ENCODE measurements around the gene RSPH1.

Gene RSPH1

GRCh38 chr21:42496120-42496838, at the start of gene RSPH1:
RSPH1 (minus strand) TSS chr21:42496224; CDS start chr21:42496186, 38 bp downstream.
- DNase-seq, result peak; percentile 97

- no peak for DNase-seq
These were observed 49.7 kb upstream of the RSPH1 start for GRCh38 chr21:42545745-42546144.

GRCh38 chr21:42545317-42545716, 49.3 kb upstream of the RSPH1 start:
- DNase-seq, result no peak

GRCh38 chr21:42544544-42544943, 48.5 kb upstream of the RSPH1 start:
- DNase-seq, result no peak

DNA sequence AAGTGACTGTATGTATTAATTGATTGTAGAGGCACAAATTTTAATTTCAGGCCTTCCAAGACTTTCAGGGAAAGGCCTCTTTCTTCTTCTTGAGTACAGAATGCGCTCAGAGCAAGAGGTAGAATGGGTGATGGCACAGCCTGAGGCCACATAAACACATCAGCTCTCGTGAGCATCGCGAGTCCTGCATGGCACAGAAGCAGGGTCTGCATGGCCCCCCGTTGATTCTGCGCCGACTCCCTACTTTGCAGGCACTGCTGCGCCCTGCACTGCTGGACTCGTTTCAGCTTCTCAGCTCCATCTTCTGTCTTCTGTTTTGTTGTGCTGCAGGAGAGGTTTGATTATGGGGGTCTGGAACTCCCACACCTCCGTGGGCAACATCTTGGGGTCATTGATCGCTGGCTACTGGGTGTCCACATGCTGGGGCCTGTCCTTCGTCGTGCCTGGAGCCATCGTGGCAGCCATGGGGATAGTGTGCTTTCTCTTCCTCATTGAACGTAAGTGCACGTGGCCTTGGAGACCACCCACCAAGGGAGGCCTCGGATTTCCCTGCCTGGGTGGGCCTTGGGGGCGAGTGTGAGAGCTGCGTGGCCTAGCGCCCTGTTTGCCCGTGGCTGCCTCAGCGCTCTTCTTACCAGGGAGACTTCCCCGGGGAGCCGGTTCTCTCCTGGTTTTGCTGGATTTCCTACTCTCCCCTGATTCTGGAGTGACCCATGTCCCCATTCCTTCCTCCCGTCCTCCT, 47.3 kb upstream of the RSPH1 start:
- no peak for DNase-seq

DNA sequence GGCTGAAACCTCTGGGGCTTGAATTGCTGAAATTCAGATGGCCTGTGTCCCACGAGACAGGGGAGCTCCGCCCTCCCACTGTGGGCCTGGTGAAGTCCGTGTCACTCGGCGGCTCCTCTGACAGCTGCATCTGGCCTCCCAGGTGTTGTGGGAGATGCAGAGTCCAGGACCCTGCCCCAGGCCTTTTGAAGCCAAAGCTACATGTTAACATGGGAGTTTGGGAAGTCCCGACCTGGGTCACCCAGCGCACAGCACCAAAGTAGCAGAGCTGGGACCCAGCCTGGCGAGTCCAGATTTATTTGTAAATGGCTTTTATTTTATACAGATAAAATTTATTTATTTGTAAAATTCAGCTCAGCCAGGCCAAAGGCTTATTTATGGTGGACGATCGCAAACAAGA, 46.6 kb upstream of the RSPH1 start:
- DNase-seq, result no peak

- DNase-seq, result no peak
These were observed 46.2 kb upstream of the RSPH1 start for GRCh38 chr21:42542196-42542595.

DNA sequence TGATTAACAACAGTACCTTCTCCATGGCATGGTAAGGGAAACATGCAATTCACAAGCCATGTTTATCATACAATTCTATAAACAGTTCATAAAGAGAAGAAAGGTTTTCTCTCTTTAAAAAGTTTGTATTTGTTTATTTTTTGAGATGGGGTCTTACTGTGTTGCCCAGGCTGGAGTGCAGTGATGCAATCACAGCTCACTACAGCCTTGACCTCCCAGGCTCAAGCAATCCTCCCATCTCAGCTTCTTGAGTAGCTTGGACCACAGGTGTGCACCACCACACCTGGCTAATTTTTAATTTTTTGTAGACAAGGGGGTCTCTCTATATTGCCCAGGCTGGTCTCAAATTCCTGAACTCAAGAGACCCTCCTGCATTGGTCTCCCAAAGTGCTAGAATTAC, 45.6 kb upstream of the RSPH1 start:
- DNase-seq, result no peak

GRCh38 chr21:42541174-42541573, 45.1 kb upstream of the RSPH1 start:
- DNase-seq, result no peak

- no peak for DNase-seq
These were observed 44.4 kb upstream of the RSPH1 start for GRCh38 chr21:42540396-42540795.

DNA sequence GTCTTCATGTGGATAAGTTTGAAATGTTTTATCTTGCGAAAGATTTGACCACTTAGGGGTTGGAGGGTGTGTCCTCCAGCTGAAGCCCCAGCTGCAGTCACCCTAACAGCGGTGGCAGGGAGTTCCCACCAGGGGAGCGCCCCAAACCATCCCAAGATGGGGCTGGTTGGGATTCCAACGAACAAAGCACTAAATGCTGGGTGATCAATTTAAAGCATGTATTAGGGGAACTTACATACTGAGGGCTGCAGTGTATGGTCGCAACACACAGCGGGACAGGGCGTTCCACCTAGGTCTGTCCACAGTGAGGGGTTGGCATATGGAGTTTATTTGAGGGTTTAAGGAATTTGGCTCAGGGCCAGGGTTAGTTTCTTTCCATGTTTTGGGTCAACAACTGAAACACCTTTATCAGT, 43.9 kb upstream of the RSPH1 start:
- no peak for DNase-seq

GRCh38 chr21:42539342-42539741, 43.3 kb upstream of the RSPH1 start:
- no peak for DNase-seq

DNA sequence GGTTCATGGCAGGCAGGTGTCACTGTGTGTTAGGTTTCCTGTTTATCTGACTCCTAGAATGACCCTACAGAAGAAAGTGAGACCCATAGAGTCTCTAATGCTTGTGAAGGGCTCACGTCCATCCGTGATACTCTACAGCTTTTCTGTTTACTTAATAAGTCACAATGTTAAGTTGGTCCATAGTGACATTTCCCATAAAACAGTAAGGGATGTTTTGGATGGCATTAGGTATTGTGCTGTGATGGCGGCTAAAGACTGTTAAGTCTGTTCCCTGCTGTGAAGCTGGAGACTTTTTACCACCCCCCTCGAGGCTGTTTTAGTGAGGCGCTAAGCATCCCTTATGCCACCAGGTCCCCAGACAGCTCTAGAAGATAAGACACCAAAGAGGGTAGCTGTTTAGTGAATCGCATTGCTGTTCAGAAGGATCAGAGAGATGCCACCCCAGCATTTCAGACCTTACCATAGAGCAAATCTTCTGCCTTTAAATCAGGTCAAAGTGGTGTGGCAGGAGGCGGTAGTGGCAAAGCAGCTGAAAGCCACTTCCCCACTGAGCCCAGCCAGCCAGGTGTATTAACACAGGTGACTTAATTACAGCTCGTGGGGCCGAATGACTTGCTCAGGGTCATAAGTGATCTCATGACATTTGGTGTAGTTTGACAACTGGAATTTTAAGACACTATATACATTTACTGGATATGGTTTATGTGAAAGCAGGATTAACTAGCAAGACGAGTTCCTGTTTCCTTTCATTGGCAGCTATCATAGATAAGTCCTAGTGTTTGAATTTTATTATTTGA, 42.7 kb upstream of the RSPH1 start:
- no peak for DNase-seq

DNA sequence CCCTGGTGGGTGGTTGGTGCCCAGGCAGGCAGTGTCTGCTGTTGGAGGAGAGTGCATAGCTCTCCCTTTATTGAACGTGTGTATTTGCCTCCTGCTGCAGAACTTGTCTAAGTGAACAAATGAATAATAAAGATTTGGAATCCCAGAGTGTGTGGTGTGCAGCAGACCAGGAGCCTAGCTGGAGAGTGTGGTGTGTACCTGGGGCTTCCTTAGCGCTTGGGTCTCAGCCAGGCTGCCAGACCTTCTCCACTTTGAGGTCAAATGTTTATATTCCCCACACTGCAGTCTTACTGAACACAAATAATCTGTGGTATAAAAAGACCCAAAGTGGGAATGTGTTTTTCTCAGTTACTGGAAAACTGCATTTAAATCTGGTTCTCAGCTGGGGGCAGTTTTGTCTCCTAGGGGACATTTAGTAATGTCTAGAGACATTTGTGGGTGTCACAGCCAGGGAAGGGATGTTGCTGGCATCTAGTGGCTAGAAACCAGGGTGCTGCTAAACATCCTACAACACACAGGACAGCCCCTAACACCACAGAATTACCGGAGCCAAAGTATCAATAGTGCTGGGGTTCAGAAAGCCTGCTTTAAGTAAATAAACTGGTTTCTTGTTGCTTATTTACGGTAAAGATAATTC, 41.2 kb upstream of the RSPH1 start:
- DNase-seq, result no peak

DNA sequence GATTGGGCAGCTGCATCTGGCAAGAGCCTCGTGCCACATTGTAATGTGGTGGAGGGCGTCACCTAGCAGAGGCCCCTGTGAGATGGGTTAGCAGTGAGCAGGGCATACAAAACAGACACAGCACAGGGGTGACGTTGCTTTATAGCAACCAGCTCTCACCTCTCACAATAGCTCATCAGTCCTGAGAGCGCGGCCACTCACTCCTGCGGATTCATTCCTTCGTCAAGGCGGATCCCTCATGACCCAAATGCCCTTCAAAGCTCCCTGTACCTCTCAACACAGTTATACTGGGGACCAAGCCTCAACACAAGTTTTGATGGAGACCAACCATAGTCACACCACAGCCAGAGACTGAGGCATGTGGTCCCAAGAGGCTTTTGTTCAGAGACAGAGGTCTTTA, 40.6 kb upstream of the RSPH1 start:
- no peak for DNase-seq

DNA sequence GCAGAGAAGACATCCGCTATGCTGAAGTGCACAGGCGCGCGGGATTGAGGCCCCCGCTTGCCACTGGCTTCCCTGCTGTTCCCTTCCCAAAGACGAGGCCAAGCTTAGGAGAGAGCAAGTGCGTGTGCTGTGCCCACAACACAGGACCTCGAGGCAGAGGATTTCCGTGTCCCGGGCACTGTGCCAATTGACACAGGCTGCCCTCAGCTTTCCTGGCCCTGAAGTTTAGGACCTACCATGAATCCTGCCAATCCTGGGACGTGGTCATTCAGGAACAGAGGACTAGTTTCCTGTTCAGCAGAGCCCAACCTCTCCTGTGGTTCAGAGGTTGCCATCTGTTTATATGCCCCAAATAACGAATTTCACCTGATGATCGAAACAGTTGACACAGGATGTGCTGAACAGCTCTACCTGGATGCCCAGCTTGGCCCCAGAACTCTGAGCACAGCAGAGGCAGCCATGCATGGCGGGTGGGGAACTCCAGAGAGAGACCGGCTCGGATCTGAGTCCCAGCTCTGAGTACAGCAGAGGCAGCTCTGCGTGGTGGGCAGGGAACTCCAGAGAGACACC, 39.7 kb upstream of the RSPH1 start:
- no peak for DNase-seq

DNA sequence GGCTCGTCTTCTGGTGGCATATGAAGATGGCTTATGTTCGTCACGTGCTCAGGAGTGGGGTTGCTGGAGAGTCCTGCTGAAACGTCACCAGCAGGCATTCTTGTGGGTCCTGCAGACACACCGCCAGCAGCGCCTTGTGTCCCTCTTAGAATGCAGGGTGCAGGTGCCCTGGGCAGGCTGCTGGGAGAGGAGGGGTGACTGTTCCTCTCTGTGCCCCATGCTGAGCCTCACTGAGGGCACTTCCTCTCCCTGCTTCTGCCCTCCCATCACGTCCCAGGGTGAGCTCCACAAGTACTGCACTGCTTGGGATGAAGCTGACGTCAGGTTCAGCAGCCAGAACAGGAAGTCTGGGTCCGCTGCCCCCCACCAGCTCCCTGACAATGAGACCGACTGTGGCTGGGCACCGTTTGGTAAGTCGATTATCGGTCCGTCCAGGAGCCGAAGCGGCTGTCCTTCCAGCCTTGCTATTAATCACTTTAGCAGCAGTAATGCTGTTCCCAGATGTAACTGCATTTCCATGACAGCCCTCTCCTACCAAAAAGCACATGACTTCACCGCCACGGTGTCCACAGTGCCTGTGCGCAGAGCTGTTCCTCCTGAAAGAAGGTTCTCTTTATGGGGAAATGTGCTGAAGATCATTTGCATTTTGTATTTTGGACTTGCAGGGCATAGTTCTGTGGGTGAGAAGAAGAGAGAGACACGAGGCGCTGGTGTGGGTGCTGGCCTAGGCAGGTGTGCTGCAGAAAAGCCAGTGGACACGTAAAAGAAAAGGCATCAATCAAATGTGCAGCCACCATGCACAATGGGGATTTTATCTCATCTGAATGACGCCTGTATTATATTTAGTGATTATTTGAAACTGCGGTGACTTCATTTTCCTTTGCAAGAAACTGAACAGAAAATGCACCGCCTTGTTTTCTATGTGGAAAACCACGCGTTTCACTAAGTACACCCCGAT, 38.7 kb upstream of the RSPH1 start:
- no peak for DNase-seq

DNA sequence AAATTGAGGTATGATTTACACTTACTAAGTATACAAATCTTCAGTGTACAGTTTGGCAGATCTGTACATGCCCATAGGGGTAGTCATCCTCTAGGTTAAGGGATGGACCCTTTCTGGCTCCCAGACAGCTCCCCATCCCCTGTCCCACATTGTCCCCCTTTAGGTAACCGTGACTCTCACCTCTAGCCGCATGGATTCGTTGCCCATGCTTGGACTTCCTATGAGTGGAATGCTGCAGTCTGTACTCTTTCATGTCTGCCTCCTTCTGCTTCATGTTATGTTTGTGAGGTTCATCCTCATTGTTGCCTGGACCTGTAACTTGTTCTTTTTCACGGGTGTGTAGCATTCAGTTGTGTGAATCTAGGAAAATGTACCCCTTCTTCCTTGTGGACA, 37.9 kb upstream of the RSPH1 start:
- DNase-seq, result no peak

- no peak for DNase-seq
These were observed 37.4 kb upstream of the RSPH1 start for GRCh38 chr21:42533306-42533962.

DNA sequence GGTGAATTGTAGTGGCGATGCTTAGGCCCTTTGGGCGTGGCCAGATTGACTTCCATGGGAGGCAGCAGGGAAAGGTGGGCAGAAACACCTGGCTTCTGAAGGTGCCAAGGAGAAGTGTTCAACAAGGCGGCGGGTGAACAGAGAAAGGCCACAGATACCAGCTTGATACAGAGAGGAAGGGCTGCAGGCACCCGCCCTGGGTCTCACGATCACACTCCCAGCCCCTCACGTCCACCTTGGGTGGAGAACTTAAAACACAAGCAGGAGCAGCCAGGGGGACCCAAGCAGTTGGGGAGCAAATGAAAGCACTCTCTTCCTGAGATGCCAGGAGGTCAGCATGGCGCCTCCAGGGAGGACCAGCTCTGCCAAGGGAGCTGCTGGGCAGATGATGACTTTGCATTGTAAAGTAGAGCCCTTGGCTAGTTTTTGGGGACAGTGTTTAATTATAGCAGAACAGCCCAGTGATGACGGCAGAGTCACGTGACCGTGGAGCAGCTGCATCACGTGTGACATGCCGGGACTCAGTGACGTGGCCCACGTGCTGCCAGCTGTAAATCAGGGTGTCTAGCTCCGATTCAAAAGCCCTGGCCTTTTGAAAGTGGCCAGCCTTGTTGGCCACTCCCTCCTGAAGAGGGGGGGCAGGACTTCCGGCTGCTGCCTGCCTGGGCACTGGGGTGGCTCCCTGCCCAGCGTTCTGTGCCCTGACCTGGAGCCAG, 36.6 kb upstream of the RSPH1 start:
- DNase-seq, result no peak

Measured in kidney glomerular epithelial cell (primary cell).